NCI-H748 (cell line): ENCODE measurements around the gene COL18A1.

ENCODE experiments used
- DNase-seq: peaks from one replicate; lab custom pipeline; 2025; ENCODE audit not compliant: unreplicated experiment; lab: John Stamatoyannopoulos, UW

COL18A1 gene

GRCh38 chr21:45541221-45542039, 136.5 kb downstream of the COL18A1 start:
- peak; percentile 61 for DNase-seq

- DNase-seq, result peak; percentile 66
Measured at GRCh38 chr21:45542242-45542666, 137.3 kb downstream of the COL18A1 start, which contains the start of gene SLC19A1. Gene SLC19A1 (minus strand): TSS chr21:45542440. CDS start chr21:45537959, 4,481 bp downstream.

- no peak for DNase-seq
Measured at GRCh38 chr21:45542667-45543370, 137.9 kb downstream of the COL18A1 start.

- no peak for DNase-seq
Measured at GRCh38 chr21:45543371-45543709, 138.4 kb downstream of the COL18A1 start.

DNA sequence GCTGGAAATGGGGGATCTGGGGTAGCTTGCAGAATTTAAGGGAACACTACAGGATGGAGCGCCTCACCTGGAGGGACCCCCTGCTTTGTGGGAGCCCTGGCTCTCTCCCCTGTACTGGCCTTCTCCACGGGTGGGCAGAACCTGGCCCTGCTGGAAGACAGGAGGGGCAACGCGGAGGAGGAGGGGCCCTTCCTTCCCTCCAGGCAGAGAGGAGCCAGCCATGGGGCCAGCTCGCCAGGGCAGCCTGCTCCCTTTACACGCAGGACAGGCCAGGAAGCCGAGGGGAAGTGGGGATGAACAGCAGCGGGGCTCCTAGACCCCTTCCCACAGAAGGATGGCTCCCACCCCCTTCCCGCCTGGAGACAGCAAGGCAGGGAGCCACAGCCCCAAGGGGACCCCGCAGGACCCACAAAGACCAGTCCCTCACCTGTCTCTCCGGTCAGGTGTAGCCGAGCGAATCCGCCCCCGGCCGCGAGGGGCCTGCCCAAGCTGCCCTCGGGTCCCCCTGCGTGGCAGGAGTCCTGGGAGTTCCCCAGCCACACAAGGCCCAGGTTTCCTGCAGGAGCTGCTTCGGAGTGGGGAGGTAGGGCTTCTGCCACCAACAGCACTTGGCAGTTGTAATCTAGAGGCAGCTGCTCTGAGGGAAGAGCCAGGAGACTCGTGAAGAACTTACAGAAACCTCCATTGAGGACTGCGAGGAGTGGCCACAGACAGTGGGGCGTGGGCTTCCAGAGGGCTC, 138.9 kb downstream of the COL18A1 start:
- no peak for DNase-seq

GRCh38 chr21:45544449-45545235, 139.7 kb downstream of the COL18A1 start:
- no peak for DNase-seq

DNA sequence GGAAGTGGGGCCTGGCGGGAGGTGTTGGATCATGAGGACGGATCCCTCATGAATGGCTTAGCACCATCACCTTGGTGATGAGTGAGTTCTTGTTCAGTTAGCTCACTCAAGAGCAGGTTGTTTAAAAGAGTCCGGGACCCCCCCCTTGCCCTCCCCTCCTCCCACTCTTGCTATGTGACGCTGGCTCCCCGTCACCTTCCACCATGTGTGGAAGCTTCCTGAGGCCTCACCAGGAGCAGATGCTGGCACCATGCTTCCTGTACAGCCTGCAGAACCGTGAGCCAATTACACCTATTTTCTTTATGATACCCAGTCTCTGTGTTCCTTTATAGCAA, 140.2 kb downstream of the COL18A1 start:
- no peak for DNase-seq

GRCh38 chr21:45545691-45546531, 140.9 kb downstream of the COL18A1 start:
- DNase-seq, result no peak

- no peak for DNase-seq
Measured at GRCh38 chr21:45546636-45547544, 141.9 kb downstream of the COL18A1 start.

DNA sequence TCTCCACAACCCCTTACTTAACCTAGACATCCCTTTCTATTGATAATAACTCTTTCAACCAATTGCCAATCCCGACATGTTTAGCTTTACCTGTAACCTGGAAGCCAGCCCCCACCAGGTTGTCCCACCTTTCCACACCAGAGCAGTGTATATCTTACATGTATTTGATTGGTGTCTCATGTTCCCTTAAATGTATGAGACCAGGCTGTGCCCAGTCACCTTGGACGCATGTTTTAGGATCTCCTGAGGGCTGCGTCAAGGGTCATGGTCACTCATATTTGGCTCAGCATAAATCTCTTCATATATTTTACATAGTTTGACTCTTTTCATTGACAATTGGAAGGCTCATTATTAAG, 142.6 kb downstream of the COL18A1 start:
- DNase-seq, result no peak

GRCh38 chr21:45548711-45549491, 143.9 kb downstream of the COL18A1 start:
- DNase-seq, result no peak

DNA sequence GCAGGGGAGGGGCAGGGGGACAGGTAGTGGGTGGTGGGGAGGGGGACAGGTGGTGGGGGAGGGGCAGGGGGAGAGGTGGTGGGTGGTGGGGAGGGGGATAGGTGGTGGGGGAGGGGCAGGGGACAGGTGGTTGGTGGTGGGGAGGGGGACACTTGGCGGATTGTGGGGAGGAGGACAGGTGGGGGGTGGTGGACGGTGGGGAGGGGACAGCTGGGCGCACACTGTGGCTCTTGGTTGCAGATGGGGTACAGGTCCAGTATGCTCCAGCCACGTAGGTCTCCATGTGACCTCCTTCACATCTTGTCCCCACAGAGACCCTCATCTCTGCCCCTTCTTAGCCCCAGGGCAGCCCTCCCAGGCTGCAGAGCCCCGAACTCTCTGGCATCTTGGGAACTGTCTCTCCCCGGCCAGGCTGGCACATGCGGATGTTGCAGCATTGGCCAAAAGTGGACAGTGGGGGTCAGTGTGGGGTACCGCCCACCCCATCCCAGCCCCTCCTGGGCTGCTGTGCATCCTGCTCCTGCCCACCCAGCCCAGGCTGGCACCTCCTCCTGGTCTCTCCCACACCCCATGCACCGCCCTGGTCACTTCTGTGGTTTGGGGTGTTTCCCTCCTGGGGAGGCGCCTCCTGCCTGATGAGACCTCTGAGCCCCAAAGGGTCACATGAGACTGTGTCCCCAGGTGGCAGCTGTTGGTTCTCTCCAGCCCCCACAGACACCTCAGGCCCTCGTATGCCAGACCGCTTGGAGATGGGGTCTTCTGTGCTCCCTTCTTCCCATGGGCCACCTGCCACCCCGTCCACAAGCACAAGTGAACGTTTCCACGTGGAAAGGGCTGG, 144.9 kb downstream of the COL18A1 start:
- DNase-seq, result no peak

- DNase-seq, result no peak
Measured at GRCh38 chr21:45550522-45551210, 145.7 kb downstream of the COL18A1 start.

- no peak for DNase-seq
Measured at GRCh38 chr21:45551316-45551715, 146.4 kb downstream of the COL18A1 start.

GRCh38 chr21:45551783-45552695, 147.1 kb downstream of the COL18A1 start:
- DNase-seq, result no peak
